Upper lobe of left lung (tissue), 6 donors: ENCODE results near the gene PRLH. TPM values are rescaled to one million over a fixed set of nuclear protein-coding genes. Genes with fewer than 3 reads are reported as not detected.
A peak's percentile ranks its signal among the peaks of the same experiment; 100 is the strongest.
"Not testable (repeated sequence)": the region's sequence is repeated elsewhere in the genome, so short reads cannot be mapped to it uniquely, and the experiment has no call there.

ENCODE experiments used
- ATAC-seq, 2 donors: fragments of 200-7000 bp; cut with Tn5 transposase; one replicate each; pipeline ENCODE4 v1.9.1; 2022; ENCODE audit warnings: mild to moderate bottlenecking in 2 of 2, moderate library complexity in 2 of 2; ENCODE audit not compliant: low FRiP score in 2 of 2
- DNase-seq, 2 donors: peaks; one replicate each; pipeline ENCODE4 v3.0.0-alpha.2; 2019 to 2020
- H3K27ac ChIP-seq, 4 donors: fragments of 200-600 bp; sonication (generic); one replicate each; pipeline ENCODE4 v1.5.1; 2016 to 2019
- H3K27me3 ChIP-seq, 4 donors: fragments of 200-600 bp; sonication (generic); one replicate each; pipeline ENCODE4 v1.5.1; 2017 to 2019
- H3K36me3 ChIP-seq, 4 donors: fragments of 200-600 bp; sonication (generic); one replicate each; pipeline ENCODE4 v1.5.1; 2016 to 2019
- H3K4me1 ChIP-seq, 4 donors: fragments of 200-600 bp; sonication (generic); one replicate each; pipeline ENCODE4 v1.5.1; 2018 to 2019
- H3K4me3 ChIP-seq, 4 donors: fragments of 200-600 bp; sonication (generic); one replicate each; pipeline ENCODE4 v1.5.1; 2017 to 2019; ENCODE audit warnings: mild to moderate bottlenecking in 2 of 4, moderate library complexity in 1 of 4
- H3K9me3 ChIP-seq, 4 donors: fragments of 200-600 bp; sonication (generic); one replicate each; pipeline ENCODE4 v1.5.1; 2018 to 2019
- EP300 ChIP-seq, 4 donors: sonication (generic); formaldehyde crosslinking; IDR thresholded peaks; one replicate each; pipeline ENCODE4 v1.5.1; 2017; ENCODE audit warnings: antibody characterized with exemption in 4 of 4, control low read depth in 2 of 4
- POLR2A ChIP-seq, 4 donors: fragments of 450-650 bp; IDR thresholded peaks; one replicate each; pipeline ENCODE4 v1.5.1; 2016 to 2017; ENCODE audit warnings: antibody characterized with exemption in 4 of 4, mild to moderate bottlenecking in 2 of 4
- POLR2AphosphoS5 ChIP-seq, 2 donors: sonication (generic); formaldehyde crosslinking; IDR thresholded peaks; one replicate each; pipeline ENCODE4 v1.5.1; 2017; ENCODE audit warnings: antibody characterized with exemption in 2 of 2
- WGBS, 2 donors: methylation state at CpG; one replicate each; pipeline ENCODE4 v1.1.5; 2017 to 2018; 5-methylcytosine and 5-hydroxymethylcytosine counted together
- total RNA-seq, 6 donors: library from RNA; depleted of rRNA in 4 of 6; stranded (reverse); fragments of >200 nt in 4 of 6; gene quantifications; one replicate each; pipeline versions ENCODE4 v1.1.0 to v1.2.1, GENCODE V29; 2016 to 2021
- TF ChIP-seq, protein P1 (sequence below), 6 experiments: fragments of 450-650 bp in 4 of 6; fragments of 200-600 bp in 2 of 6; sonication (generic) in 2 of 6; IDR thresholded peaks; one replicate each; pipeline ENCODE4 v1.5.1; 2016 to 2019; ENCODE audit warnings: antibody characterized with exemption in 6 of 6
- donor health status: DM: no; HTN: no; CAD: no; lungs with moderate emphysema.
- donor health status: DM: no; HTN: yes; CAD: no; lungs with severe emphysema.

The PRLH gene
- total RNA-seq, 6 donors from 2014 or later: not detected

DNA sequence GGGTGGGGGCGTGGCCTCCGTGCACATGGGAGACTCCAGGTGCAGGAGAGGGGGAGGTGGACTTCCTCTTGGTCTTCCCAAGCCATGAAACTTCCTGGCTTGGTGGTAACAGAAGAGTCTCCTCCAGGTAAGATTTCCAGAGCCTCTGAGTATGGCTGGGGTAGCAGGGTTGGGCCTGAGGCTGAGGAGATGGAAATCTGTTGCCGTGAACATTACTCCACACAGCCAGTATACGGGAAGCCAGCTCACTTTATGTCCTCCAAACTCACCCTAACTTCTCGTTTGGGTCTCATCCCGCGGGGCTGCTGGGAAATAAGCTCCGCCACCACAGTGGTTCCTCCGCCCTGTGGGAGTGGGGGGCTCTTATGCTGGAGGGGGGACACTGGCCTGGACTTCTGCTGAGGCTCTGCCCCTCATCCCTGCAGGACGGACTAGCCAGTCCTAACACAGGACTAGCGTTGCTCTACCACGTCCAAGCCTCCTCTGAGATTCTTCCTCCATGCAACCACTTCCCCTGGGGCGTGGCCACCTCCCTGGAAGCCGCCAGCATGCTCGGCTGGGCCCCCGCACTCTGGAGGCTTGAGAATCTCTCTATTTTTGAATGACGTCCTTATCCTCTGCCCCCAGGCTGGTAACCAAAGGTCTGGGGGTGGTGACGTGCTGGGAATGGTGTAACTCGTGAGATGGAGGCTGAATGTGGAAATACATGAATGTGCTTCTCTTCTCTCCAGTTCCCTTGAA is 24.9 kb downstream of the PRLH start:
- Histone ChIP-seq H3K36me3 (no peaks in the 10 kb centered on the region), H3K27me3 (no peaks in the 10 kb centered on the region), H3K4me3 (peak overlapping the region in 3 of 4 donors; percentile 33 to 47 (median 40)), H3K27ac (peak overlapping the region; percentile 64 to 89 (median 81)), H3K4me1 (peaks cover 8 to 43% (median 19%) of the 10 kb centered on the region in 4 donors), H3K9me3 (no peaks in the 10 kb centered on the region)
- TF ChIP-seq POLR2A (IDR thresholded peaks at IDR 0.05) (no peak), POLR2AphosphoS5 (IDR thresholded peaks at IDR 0.05) (no peak), EP300 (IDR thresholded peaks at IDR 0.05) (no peak)
- TF ChIP-seq, protein P1, sequence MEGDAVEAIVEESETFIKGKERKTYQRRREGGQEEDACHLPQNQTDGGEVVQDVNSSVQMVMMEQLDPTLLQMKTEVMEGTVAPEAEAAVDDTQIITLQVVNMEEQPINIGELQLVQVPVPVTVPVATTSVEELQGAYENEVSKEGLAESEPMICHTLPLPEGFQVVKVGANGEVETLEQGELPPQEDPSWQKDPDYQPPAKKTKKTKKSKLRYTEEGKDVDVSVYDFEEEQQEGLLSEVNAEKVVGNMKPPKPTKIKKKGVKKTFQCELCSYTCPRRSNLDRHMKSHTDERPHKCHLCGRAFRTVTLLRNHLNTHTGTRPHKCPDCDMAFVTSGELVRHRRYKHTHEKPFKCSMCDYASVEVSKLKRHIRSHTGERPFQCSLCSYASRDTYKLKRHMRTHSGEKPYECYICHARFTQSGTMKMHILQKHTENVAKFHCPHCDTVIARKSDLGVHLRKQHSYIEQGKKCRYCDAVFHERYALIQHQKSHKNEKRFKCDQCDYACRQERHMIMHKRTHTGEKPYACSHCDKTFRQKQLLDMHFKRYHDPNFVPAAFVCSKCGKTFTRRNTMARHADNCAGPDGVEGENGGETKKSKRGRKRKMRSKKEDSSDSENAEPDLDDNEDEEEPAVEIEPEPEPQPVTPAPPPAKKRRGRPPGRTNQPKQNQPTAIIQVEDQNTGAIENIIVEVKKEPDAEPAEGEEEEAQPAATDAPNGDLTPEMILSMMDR (IDR thresholded peaks at IDR 0.05): no peak
- DNase-seq (peak; percentile 76 to 94), ATAC-seq (peak in 1 of 2 donors; percentile 58)
- 42 to 56% methylated on average over 16 to 19 of the region's 19 CpGs for WGBS, 2 donors

DNA sequence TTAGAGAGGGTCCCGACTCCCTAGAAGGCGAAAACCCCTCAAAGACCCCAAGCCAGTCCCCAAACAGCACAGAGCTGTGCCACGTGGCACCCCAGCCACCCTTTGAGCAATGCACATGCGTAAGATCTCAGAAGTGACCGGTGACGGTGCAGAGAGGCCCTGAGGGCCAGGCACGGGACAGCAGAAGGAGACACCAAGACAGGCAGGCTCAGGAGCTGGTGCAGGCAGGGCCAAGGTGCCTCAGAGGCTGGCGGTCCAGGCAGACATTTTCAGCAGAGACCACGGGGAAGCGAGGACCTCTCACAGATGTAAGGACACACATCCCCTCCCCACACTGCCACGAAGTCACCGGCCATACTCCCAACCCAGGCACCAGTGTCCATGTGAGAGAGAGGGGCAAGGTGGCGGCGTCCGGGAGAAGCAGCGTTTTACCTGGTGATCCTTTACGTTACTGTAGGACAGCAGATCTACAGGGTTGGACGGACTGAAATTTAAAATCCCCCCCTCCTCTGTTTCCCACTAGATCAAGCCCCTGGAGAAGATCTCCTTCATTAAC is 26.1 kb downstream of the PRLH start:
- no peak for ATAC-seq
- 92 to 93% methylated on average over 15 to 18 of the region's 18 CpGs for WGBS, 2 donors
- H3K36me3 ChIP-seq: no peaks in the 10 kb centered on the region
- peak in 1 of 2 donors; percentile 30 for DNase-seq
- H3K4me3 ChIP-seq: no peak overlapping the region
- TF ChIP-seq EP300 (IDR thresholded peaks at IDR 0.05) (no peak), POLR2AphosphoS5 (IDR thresholded peaks at IDR 0.05) (no peak), POLR2A (IDR thresholded peaks at IDR 0.05) (no peak)
- no peaks in the 10 kb centered on the region for H3K9me3 ChIP-seq
- no peaks in the 10 kb centered on the region for H3K27me3 ChIP-seq
- H3K4me1 ChIP-seq: peaks cover 8 to 43% (median 18%) of the 10 kb centered on the region in 4 donors
- peak overlapping the region in 2 of 4 donors; percentile 21 to 82 for H3K27ac ChIP-seq

DNA sequence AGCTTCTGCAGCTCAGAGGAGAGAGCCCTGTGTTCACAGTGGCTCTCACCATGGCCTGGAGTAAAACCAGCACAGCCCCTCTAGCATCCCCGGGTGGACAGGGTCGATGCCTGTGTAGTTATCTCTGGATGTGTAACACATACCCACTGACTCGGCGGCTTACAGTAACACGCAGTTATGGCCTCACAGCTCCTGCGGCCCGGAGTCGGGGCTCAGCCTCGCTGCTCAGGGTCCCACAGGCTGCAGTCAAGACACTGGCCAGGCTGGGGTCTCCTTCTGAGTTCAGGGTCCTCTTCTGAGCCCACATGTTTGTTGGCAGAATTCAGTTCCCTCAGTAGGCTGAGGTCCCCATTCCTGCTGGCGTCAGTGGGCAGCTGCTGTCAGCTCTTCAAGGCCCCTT is 26.7 kb downstream of the PRLH start:
- peak in 1 of 2 donors; percentile 39 for DNase-seq
- ATAC-seq: no peak

DNA sequence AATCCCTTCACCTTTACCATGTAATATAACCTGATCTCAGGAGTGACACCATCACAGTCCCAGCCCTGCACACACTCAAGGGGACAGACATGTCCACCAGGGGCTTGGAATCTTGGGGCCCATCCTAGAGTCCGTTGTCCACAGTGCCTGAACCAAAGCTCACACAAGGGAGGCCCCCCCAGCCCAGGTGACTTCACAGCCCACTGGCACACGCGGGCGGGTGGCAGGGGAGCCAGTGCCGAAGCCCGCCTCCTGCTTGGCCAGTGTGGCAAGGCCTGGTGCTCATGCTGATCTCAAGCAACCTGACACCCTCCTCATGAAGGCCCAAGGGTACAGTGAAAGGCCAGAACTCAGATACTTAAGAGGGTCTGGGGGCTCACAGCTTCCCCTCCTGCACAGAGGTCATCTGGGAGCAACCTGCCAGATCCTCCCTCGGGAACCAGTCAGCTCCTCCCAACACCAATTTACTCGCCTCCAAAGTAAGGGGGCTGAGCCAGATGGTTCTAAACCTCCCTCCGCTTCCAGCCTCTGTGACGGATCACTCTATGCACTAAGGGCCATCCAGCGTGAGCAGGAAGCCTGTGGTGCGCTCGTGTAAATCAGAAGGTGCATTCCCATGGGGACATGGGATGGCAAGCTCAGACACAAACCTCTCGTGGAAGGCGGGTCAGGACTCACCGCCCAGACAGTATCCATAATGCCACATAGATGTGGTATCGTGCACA is 27.4 kb downstream of the PRLH start:
- DNase-seq: peak in 1 of 2 donors; percentile 40
- peak overlapping the region; percentile 54 to 89 (median 77) for H3K27ac ChIP-seq
- no peaks in the 10 kb centered on the region for H3K27me3 ChIP-seq
- H3K36me3 ChIP-seq: no peaks in the 10 kb centered on the region
- no peak for ATAC-seq
- H3K4me1 ChIP-seq: peaks cover 8 to 35% (median 18%) of the 10 kb centered on the region in 4 donors
- no peak overlapping the region for H3K4me3 ChIP-seq
- H3K9me3 ChIP-seq: no peaks in the 10 kb centered on the region
- 93 to 95% methylated on average over 16 to 17 of the region's 17 CpGs for WGBS, 2 donors
- TF ChIP-seq, protein P1 (IDR thresholded peaks at IDR 0.05): no peak
- TF ChIP-seq POLR2A (IDR thresholded peaks at IDR 0.05) (no peak), EP300 (IDR thresholded peaks at IDR 0.05) (no peak), POLR2AphosphoS5 (IDR thresholded peaks at IDR 0.05) (no peak)

More for the DNA sequence above, 26.7 kb downstream of the PRLH start:
- 96 to 100% methylated on average over 9 to 10 of the region's 10 CpGs for WGBS, 2 donors
- H3K4me3 ChIP-seq: no peak overlapping the region
- H3K36me3 ChIP-seq: no peaks in the 10 kb centered on the region
- H3K9me3 ChIP-seq: no peaks in the 10 kb centered on the region
- H3K27ac ChIP-seq: peak overlapping the region in 2 of 4 donors; percentile 72 to 82
- peaks cover 8 to 42% (median 18%) of the 10 kb centered on the region in 4 donors for H3K4me1 ChIP-seq
- TF ChIP-seq EP300 (IDR thresholded peaks at IDR 0.05) (no peak), POLR2AphosphoS5 (IDR thresholded peaks at IDR 0.05) (no peak), POLR2A (IDR thresholded peaks at IDR 0.05) (no peak)
- TF ChIP-seq, protein P1 (IDR thresholded peaks at IDR 0.05): no peak
- no peaks in the 10 kb centered on the region for H3K27me3 ChIP-seq

DNA sequence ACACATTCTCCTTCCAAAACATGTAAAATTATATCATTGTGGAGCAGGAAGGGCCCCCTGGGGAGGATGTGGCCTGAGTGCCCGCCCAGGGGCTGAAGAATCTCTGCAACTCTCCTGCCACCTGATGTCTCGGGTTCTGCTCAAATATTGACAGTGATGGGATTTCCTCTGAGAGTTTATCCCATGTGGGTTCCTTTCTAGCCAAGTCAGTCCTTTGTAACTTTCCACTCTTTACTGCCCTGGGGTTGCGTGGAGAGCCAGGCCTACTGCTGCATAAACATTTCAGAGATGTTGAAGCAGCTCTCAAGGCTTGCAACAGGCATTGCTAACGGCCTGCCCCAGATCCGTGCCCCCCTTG is 28.1 kb downstream of the PRLH start:
- H3K27me3 ChIP-seq: no peaks in the 10 kb centered on the region
- 58 to 66% methylated on average over 4 to 5 of the region's 5 CpGs for WGBS, 2 donors

DNA sequence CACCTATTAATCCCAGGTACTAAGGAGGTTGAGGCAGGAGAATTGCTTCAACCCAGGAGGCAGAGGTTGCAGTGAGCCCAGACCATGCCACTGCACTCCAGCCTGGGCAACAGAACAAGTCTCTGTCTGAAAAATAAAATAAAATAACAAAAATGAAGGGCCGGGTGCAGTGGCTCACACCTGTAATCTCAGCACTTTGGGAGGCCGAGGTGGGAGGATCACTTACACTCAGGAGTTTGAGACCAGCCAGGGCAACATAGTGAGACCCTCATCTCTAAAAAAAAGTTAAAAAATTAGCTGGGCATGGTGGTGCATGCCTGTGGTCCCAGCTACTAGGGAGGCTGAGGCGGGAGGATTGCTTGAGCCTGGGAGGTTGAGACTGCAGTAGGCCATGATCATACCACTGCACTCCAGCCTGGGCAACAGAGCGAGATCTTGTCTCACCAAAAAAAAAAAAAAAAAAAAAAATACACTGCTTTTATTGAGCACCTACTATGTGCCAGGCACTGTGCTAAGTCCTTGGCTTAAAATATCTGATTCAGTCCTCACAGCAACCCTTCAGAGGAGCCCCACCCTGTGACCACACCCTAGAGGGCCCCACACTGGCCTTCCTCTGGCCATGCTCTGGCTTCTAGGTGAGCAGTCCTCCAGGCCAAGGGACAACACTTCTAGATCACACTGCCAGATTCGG is 29.6 kb downstream of the PRLH start:
- H3K4me1 ChIP-seq: peaks cover 2 to 44% (median 19%) of the 10 kb centered on the region in 4 donors
- peak overlapping the region; percentile 54 to 89 (median 77) for H3K27ac ChIP-seq

More for the DNA sequence above, 28.1 kb downstream of the PRLH start:
- H3K36me3 ChIP-seq: no peaks in the 10 kb centered on the region
- H3K4me3 ChIP-seq: no peak overlapping the region
- ATAC-seq (no peak), DNase-seq (peak in 1 of 2 donors; percentile 76)
- H3K4me1 ChIP-seq: peaks cover 8 to 36% (median 18%) of the 10 kb centered on the region in 4 donors
- peak overlapping the region; percentile 54 to 89 (median 77) for H3K27ac ChIP-seq
- TF ChIP-seq POLR2AphosphoS5 (IDR thresholded peaks at IDR 0.05): no peak
- TF ChIP-seq, protein P1 (IDR thresholded peaks at IDR 0.05): no peak
- TF ChIP-seq EP300 (IDR thresholded peaks at IDR 0.05): no peak
- TF ChIP-seq POLR2A (IDR thresholded peaks at IDR 0.05): no peak
- no peaks in the 10 kb centered on the region for H3K9me3 ChIP-seq

More for the DNA sequence above, 29.6 kb downstream of the PRLH start:
- H3K36me3 ChIP-seq, DNase-seq, H3K27me3 ChIP-seq, ATAC-seq, H3K4me3 ChIP-seq, H3K9me3 ChIP-seq: not testable (repeated sequence)
- WGBS, 2 donors: 91 to 93% methylated on average over 4 to 5 of the region's 5 CpGs
